HL-60 (cell line): ENCODE results near the gene ITSN2.

Experiments
- GABPA ChIP-seq: IDR thresholded peaks from 2 replicates; pipeline ENCODE4 v1.6.1; 2012; ENCODE audit warnings: low read depth
- POLR2AphosphoS5 ChIP-seq: IDR thresholded peaks from 2 replicates; pipeline ENCODE4 v1.6.1; 2012; ENCODE audit warnings: low read depth
- TF ChIP-seq, protein P1 (sequence below): IDR thresholded peaks from one replicate; pipeline ENCODE4 v1.5.1; 2011; ENCODE audit warnings: low read length, control low read depth, inconsistent platforms; ENCODE audit not compliant: insufficient read depth

- TF ChIP-seq, protein P1, sequence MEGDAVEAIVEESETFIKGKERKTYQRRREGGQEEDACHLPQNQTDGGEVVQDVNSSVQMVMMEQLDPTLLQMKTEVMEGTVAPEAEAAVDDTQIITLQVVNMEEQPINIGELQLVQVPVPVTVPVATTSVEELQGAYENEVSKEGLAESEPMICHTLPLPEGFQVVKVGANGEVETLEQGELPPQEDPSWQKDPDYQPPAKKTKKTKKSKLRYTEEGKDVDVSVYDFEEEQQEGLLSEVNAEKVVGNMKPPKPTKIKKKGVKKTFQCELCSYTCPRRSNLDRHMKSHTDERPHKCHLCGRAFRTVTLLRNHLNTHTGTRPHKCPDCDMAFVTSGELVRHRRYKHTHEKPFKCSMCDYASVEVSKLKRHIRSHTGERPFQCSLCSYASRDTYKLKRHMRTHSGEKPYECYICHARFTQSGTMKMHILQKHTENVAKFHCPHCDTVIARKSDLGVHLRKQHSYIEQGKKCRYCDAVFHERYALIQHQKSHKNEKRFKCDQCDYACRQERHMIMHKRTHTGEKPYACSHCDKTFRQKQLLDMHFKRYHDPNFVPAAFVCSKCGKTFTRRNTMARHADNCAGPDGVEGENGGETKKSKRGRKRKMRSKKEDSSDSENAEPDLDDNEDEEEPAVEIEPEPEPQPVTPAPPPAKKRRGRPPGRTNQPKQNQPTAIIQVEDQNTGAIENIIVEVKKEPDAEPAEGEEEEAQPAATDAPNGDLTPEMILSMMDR = no peak
- TF ChIP-seq GABPA (no peak), POLR2AphosphoS5 (no peak)
Measured at GRCh38 chr2:24153478-24153877, 206.9 kb downstream of the ITSN2 start.
